Body of pancreas (tissue), 4 donors: ENCODE data around the gene GSAP. TPM values are rescaled to one million over a fixed set of nuclear protein-coding genes. Genes with fewer than 3 reads are reported as not detected.
"Not testable (repeated sequence)": the region's sequence is repeated elsewhere in the genome, so short reads cannot be mapped to it uniquely, and the experiment has no call there.

Experiments
- ATAC-seq: fragments of 150-250 bp; one replicate; pipeline ENCODE4 v1.9.1; 2016
- DNase-seq, 4 donors: peaks; one replicate each; pipeline ENCODE4 v3.0.0-alpha.2; 2019
- H3K27ac ChIP-seq, 4 donors: fragments of 200-600 bp; sonication (generic); 1 replicate in 3 of 4; 2 replicates in 1 of 4; pipeline versions ENCODE4 v1.5.1 to v1.6.1; 2016 to 2019; ENCODE audit warnings: mild to moderate bottlenecking in 1 of 4, mixed read lengths in 1 of 4, moderate library complexity in 1 of 4
- H3K27me3 ChIP-seq, 2 donors: fragments of 200-600 bp; sonication (generic); one replicate each; pipeline ENCODE4 v1.6.0; 2016; ENCODE audit warnings: mild to moderate bottlenecking in 1 of 2
- H3K36me3 ChIP-seq, 2 donors: fragments of 200-600 bp; sonication (generic); replicated peaks in 1 of 2; 2 replicates each; pipeline ENCODE4 v1.5.1; 2016; ENCODE audit warnings: low read depth in 2 of 2; ENCODE audit not compliant: insufficient read depth in 1 of 2
- H3K4me1 ChIP-seq: fragments of 200-600 bp; sonication (generic); one replicate; pipeline ENCODE4 v1.6.0; 2016
- H3K4me3 ChIP-seq, 2 donors: fragments of 200-600 bp; sonication (generic); 1 replicate in 1 of 2; 2 replicates in 1 of 2; pipeline ENCODE4 v1.5.1; 2016 to 2019
- H3K9me3 ChIP-seq, 3 donors: fragments of 200-600 bp; sonication (generic); 1 replicate in 2 of 3; 2 replicates in 1 of 3; pipeline ENCODE4 v1.5.1; 2016
- CTCF ChIP-seq, 7 experiments: fragments of 450-650 bp in 4 of 7; fragments of 200-600 bp in 3 of 7; sonication (generic) in 3 of 7; IDR thresholded peaks; one replicate each; pipeline ENCODE4 v1.5.1; 2016 to 2019; ENCODE audit warnings: antibody characterized with exemption in 7 of 7
- POLR2A ChIP-seq, 3 donors: fragments of 450-650 bp; IDR thresholded peaks; one replicate each; pipeline ENCODE4 v1.6.1; 2016; ENCODE audit warnings: antibody characterized with exemption in 3 of 3, mild to moderate bottlenecking in 2 of 3
- WGBS, 2 donors: methylation state at CpG; one replicate each; pipeline ENCODE4 v1.1.5; 2017; 5-methylcytosine and 5-hydroxymethylcytosine counted together
- intact Hi-C: fragments of 100-400 bp; cut with DNase I; formaldehyde crosslinking; loops from one replicate; pipeline ENCODE4 v1.15.1; 2023
- total RNA-seq, 2 donors: library from RNA; depleted of rRNA; stranded (reverse); fragments of >200 nt; gene quantifications; one replicate each; pipeline ENCODE4 v1.1.0, GENCODE V29; 2016

The GSAP gene
- total RNA-seq, 2 donors from 2014 or later = 13.7 to 18.8 TPM

- H3K27ac ChIP-seq = peak overlapping the region in 1 of 4 donors; percentile 62
- TF ChIP-seq CTCF (IDR thresholded peaks at IDR 0.05) (no peak), POLR2A (IDR thresholded peaks at IDR 0.05) (no peak)
- no peak for DNase-seq
- intact Hi-C loops = no loop called here
- H3K4me3 ChIP-seq = no peak overlapping the region
- H3K27me3 ChIP-seq = no peaks in the 10 kb centered on the region
- H3K36me3 ChIP-seq = peaks cover 0 to 3% of the 10 kb centered on the region in 2 donors
- no peaks in the 10 kb centered on the region for H3K9me3 ChIP-seq
- no peak for ATAC-seq
- H3K4me1 ChIP-seq = peaks cover 15% of the 10 kb centered on the region
Observed at GRCh38 chr7:77349141-77349540, 67.0 kb downstream of the GSAP start.

GRCh38 chr7:77348371-77348813 is 67.8 kb downstream of the GSAP start:
- WGBS, 2 donors = 18 to 19% methylated on average over 3 of the region's 3 CpGs
- Histone ChIP-seq H3K36me3 (peaks cover 0 to 3% of the 10 kb centered on the region in 2 donors), H3K27me3 (no peaks in the 10 kb centered on the region), H3K27ac (peak overlapping the region in 3 of 4 donors; percentile 40 to 62 (median 51)), H3K4me3 (no peak overlapping the region), H3K4me1 (peaks cover 15% of the 10 kb centered on the region), H3K9me3 (no peaks in the 10 kb centered on the region)
- intact Hi-C loops = no loop called here
- TF ChIP-seq CTCF (IDR thresholded peaks at IDR 0.05) (no peak), POLR2A (IDR thresholded peaks at IDR 0.05) (no peak)
- peak; percentile 82 for ATAC-seq
- DNase-seq = peak; percentile 24 to 59 (median 32)

DNA sequence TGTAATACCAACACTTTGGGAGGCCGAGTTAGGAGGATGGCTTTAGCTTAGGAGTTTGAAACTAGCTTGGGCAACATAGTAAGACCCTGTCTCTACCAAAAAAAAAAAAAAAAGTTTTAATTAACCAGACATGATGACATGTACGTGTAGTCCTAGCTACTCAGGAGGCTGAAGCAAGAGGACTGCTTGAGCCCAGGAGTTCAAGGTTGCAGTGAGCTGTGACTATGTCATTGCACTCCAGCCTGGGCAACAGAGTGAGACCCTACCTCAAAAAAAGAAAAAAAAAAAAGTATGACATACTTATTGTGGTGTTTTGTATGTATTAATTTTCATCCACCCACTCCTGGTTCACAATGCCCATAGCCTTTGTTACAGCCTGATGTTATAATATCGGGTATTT is 69.7 kb downstream of the GSAP start:
- TF ChIP-seq POLR2A (IDR thresholded peaks at IDR 0.05) (no peak), CTCF (IDR thresholded peaks at IDR 0.05) (no peak)
- WGBS, 2 donors = 91 to 98% methylated on average over 3 of the region's 3 CpGs
- intact Hi-C loops = no loop called here

GRCh38 chr7:77345426-77345825 is 70.7 kb downstream of the GSAP start:
- WGBS, 2 donors = 92 to 93% methylated on average over 9 of the region's 9 CpGs
- H3K9me3 ChIP-seq, H3K27ac ChIP-seq, H3K27me3 ChIP-seq, DNase-seq, ATAC-seq, intact Hi-C loops, H3K4me3 ChIP-seq, H3K36me3 ChIP-seq: not testable (repeated sequence)
- peaks cover 15% of the 10 kb centered on the region for H3K4me1 ChIP-seq

More for the DNA sequence above, 69.7 kb downstream of the GSAP start:
- Histone ChIP-seq H3K36me3 (no peaks in the 10 kb centered on the region), H3K27ac (no peak overlapping the region), H3K9me3 (no peaks in the 10 kb centered on the region), H3K27me3 (no peaks in the 10 kb centered on the region), H3K4me3 (no peak overlapping the region), H3K4me1 (peaks cover 15% of the 10 kb centered on the region)
- no peak for DNase-seq
- ATAC-seq = no peak

GRCh38 chr7:77339726-77340125 is 76.4 kb downstream of the GSAP start:
- H3K4me3 ChIP-seq = no peak overlapping the region
- WGBS, 2 donors = 78 to 80% methylated on average over 5 of the region's 5 CpGs
- H3K27me3 ChIP-seq = no peaks in the 10 kb centered on the region
- intact Hi-C loops = no loop called here
- no peaks in the 10 kb centered on the region for H3K4me1 ChIP-seq
- no peak overlapping the region for H3K27ac ChIP-seq
- no peak for TF ChIP-seq CTCF (IDR thresholded peaks at IDR 0.05)
- H3K36me3 ChIP-seq = no peaks in the 10 kb centered on the region
- no peaks in the 10 kb centered on the region for H3K9me3 ChIP-seq
- DNase-seq = no peak
- ATAC-seq = no peak
